OCI-M1 (cell line): ENCODE measurements around the gene ATG10.

Experiments used
- DNase-seq: peaks from one replicate; lab custom pipeline; 2025; lab: John Stamatoyannopoulos, UW

Gene ATG10

GRCh38 chr5:82165740-82166530, 194.1 kb downstream of the ATG10 start:
- DNase-seq, result peak; percentile 83

DNA sequence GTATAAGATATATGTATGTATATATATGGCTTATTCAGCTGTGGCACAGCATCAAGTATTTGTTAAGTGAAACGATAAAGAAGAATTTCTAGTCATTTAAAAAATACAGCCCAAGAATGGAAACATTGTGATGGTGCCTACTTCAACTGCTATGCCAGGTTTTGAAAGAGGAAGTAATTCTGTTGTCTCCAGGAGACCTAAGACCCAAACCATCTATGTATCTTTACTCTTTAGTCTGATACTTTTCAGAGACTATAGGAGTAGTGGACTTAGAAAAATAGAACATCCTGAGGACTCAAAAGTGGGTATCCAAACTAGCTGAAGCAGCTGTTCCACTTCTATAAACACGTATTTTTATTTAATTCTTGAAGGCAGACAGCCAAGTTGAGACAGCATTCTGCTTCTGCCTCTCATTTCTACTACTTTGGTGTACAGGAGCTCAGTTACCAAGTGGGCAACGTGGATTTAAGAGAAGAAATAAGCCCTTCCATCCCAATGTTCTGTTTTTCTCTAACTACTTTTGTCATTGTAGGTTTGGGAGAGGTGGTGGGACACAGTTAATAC, 195.6 kb downstream of the ATG10 start:
- DNase-seq, result no peak

DNA sequence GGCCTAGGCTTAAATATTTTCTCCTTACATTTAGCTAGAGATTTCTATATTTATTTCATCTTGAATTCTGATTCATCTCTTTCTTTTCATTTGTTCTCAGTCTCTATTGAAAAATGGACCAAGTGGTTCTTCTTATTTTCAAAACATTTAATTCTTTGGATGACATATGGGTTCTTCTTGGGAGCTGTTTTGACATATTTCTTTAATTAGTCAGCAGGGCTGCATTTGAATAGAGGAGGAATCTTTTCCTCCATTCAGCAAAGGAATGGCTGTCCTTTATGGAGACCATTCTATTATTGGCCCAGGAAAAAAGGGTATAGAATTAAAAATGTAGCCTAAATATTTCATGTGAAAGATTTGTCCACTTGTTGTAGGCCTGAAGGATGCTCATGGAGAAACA, 196.5 kb downstream of the ATG10 start:
- DNase-seq, result no peak

DNA sequence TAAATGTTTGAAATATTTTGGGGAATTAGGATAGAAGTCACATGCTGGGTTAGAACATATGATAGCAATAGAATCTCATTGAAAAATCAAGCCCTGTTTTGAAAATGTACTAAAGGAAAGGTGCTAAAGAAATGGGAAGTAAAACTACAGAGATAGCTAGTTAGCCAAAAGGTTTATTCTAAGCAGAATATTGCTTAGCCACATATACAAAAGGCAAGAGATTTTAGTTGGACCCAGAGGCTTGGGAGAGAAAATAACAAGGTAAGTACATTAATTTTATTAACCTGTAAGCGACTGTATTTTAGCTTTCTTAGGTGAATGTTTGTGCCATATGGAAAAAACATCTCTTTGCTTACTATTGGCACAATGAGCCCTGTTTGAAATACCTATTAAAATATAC, 198.1 kb downstream of the ATG10 start:
- no peak for DNase-seq

GRCh38 chr5:82174128-82174918, 202.5 kb downstream of the ATG10 start:
- peak; percentile 84 for DNase-seq

- DNase-seq, result no peak
Observed at GRCh38 chr5:82174919-82175219, 203.0 kb downstream of the ATG10 start.

DNA sequence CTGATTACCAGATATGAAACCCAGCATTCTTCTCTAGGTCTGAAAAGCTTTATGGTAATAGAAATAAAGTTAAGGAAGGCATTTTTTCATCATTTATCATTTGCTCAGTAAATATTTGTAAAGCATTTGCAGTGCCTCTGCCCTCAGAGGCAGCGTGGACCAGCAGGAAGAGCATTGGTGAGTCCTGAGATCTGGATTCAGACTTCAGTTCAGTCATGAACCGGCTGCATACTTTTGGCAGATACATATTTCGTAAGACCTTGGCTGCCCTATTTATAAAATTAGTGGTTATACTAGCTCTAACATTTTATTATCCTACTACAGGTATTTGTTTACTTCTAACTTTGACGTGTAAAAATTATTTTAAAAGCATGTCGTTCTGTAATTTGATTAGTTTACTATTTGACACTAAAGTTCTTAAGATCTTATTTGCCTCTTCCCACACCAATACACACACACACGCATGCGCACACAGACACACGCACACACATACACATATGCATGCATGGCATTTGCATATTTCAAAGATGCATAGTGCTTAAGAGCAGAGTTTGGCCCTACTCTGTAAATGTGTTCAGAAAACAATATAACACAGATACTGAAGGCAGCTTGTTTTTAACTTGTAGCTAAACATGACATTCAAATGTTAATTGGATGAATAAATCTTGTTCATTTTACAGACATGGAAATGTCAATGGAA, 204.4 kb downstream of the ATG10 start:
- no peak for DNase-seq

- no peak for DNase-seq
Observed at GRCh38 chr5:82178378-82178777, 206.6 kb downstream of the ATG10 start.

- no peak for DNase-seq
Observed at GRCh38 chr5:82182662-82183061, 210.8 kb downstream of the ATG10 start.

DNA sequence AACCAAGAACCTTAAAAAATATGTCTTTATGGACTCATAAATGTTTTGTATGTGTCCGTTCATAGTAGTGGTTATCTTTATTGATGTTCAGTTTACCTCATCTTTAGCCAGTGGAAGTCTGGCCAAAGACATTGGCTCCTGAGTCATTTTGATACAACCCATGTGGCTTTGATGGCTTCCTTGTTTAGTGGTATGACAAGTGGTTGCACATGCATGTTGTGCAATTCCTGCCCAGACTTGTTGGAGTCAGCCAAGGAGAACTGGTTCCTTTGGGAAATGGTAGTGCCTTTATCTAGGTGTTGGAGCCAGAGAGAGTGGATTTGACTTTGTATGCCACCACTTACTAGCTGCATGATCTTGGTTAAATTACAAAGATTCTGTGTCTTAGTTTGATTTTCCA, 212.0 kb downstream of the ATG10 start:
- DNase-seq, result peak; percentile 15

GRCh38 chr5:82185851-82186250, 214.0 kb downstream of the ATG10 start:
- DNase-seq, result no peak

DNA sequence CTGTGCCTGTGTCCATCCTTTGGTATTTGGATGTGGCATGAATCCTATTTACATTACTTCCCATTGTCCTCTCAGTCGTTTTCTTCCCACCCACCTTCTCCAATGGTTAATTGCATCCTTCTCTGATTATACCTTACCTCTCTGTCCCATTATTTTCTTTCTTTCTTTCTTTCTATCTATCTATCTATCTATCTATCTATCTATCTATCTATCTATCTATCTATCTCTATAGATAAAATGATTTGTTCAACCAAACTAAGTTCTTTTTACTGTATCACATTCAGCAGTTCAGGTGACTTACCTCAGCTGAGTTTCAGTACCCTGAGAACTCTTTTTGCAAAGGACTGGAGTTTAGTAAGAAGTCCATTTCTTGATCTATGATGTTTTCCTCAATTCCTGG, 225.7 kb downstream of the ATG10 start:
- no peak for DNase-seq

DNA sequence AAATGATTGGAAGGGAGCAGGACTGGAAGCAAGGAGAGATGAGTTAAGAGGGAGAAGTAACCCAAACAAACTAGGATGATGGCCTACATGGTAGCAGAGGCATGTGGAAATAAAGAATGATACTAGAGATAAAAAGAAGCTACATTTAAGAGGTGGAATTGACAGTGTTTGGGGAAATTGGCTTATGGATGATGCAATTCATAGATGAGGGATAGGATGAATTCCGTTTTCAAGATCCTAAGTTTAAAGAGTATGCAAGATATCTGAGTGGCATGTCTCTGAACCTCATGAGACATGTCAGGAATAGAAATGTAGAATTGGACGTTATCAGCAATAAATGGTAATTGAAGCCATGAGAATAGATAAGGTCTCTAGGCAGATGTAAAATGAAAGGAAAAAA, 232.7 kb downstream of the ATG10 start:
- DNase-seq, result no peak

GRCh38 chr5:82205005-82205404, 233.2 kb downstream of the ATG10 start:
- DNase-seq, result peak; percentile 27

DNA sequence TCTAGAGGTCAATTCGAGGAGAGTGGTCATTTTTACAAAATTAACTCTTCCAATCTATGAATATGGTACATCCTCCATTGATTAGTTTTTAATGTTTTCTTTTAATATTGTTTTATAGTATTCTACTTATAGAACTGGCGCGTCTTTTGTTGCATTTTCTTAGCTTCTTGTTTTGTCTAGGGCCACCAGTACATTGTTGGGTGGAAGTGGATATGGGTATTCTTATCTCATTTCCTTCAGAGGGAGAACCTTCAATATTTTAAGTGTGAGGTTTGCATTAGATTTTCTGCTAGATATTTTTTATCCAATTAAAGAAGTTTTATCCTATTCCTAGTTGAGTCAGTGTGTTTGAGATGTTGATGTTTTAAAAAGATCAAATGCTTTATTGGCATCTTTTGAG, 236.5 kb downstream of the ATG10 start:
- no peak for DNase-seq

DNA sequence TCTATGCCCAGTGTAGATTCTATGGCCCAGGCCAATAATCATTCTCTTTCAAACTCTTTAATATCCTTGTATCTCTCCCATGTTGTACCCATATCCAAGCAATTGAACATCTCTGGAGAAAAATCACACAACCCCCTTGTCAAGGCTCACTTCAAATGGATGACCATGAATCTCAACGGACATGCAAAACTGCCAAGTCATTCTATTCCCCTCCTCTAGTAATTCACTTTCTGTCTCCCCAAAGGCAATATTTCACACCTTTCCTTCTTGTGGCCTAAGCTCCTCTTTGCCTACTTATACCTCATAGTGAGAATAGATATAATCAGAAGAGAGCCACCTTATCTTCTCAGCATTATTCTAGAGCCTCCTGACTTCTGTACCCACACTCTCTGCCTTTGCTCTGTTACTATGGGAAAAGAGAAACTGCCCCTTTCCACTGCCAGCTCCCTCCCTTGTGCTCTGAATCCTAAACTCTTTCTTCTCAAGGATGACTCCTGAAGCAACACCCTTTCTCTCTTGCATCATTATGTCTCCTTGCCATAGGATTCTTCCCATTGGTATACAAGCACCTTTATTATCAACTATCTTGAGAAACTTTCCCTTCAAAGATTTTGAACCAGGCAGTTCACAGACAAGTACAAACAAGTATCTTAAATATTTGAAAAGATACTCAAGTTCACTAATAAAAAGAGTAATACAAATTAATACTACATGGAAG, 240.2 kb downstream of the ATG10 start:
- DNase-seq, result no peak

DNA sequence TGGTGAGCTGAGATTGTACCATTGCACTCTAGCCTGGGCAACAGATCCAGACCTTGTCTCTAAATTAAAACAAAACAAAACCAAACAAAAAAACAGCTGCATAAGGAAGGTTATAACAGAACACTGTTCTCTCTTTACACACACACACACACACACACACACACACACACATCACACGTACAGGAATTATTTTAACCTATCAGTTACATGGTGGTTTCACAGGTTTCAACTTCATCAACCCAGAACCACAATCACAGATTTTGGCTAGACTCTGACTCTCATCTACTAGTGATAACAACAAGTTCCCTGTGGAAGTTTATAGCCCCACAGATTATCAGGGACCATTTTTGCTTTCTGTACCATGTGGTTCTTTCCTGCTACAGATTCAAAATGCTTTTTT, 246.1 kb downstream of the ATG10 start:
- no peak for DNase-seq

DNA sequence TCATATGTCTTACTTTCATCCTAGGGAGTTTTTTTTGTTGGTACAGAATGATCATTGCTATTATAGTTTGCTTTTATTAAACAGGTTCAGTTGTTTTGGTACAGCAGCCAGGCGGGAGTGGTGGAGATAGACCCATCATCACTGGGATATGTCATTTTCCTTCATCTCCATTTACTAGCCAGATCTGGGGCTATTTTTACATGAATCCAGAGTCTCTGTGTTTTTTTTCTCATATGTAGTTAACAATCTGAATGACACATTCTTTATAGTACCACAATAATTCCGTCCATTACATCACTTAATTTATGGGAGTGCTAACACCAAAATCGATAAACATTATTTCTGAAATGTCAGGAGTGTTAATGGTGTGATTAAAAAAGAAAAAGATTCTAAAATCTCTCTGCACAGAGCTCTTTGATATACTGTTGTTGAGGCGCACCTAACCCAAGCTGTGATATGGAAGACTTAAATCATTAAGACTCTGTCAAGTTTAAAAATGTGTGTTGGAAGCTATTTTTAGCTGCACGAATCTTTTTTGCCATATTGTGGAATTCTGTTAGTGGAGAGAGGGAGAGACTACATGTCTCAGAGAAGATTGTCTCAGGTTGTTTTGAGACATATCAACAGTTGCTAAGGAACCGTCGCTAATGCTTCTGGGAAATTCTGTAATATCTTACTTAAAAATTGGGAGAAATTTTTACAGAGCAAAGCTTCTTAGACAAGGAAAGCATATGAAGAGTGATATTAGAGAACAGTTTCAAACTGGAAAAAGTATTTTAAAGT, 246.7 kb downstream of the ATG10 start:
- no peak for DNase-seq

DNA sequence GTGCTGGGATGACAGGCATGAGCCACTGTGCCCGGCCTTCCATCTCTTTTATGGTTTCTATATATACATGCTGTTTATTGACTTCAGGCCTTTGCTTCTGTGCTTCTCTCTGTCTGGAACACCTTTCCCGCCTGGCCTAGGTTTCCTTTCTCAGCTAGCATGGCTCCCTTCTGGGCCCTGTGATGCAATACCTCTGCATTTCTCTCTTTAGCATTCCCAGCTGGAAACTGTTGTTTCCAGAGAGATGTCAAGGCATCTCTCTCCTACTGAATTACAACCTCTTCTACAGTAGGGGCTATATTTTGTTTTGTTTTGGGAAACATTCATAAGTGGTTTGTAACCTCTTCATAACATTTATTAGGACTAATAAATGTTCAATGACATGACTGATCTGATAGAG, 249.2 kb downstream of the ATG10 start:
- DNase-seq, result no peak

- DNase-seq, result no peak
Observed at GRCh38 chr5:82222597-82223574, 251.1 kb downstream of the ATG10 start.
